ENCODE measurements around the gene ZIM2.

Gene ZIM2

GRCh38 chr19:56821675-56822074, 18.9 kb downstream of the ZIM2 start:
- TF ChIP-seq Cebpa-rat (IDR thresholded peaks at IDR 0.05) = no peak
- H3K9me3 ChIP-seq (replicated peaks in 1 of 11) = peaks cover 0 to 22% (median 0%) of the 10 kb centered on the region in 11 experiments; a peak in 3 of 22 replicates
- H4K20me1 ChIP-seq = no peaks in the 10 kb centered on the region
- H3K4me1 ChIP-seq = no peaks in the 10 kb centered on the region
- H3K27ac ChIP-seq = no peak overlapping the region
- H3K4me2 ChIP-seq = no peak overlapping the region
- H3K36me3 ChIP-seq = no peaks in the 10 kb centered on the region
- H3K9ac ChIP-seq = no peak overlapping the region
- H3K4me3 ChIP-seq = no peak overlapping the region
- H3K27me3 ChIP-seq = no peaks in the 10 kb centered on the region

GRCh38 chr19:56821209-56821608, 19.3 kb downstream of the ZIM2 start:
- TF ChIP-seq Cebpa-rat (IDR thresholded peaks at IDR 0.05) = no peak
- no peaks in the 10 kb centered on the region for H3K36me3 ChIP-seq
- H4K20me1 ChIP-seq = no peaks in the 10 kb centered on the region
- H3K4me1 ChIP-seq = no peaks in the 10 kb centered on the region
- H3K9me3 ChIP-seq (replicated peaks in 1 of 11) = peaks cover 0 to 22% (median 0%) of the 10 kb centered on the region in 11 experiments; a peak in 3 of 22 replicates
- H3K9ac ChIP-seq = no peak overlapping the region
- no peak overlapping the region for H3K4me2 ChIP-seq
- H3K4me3 ChIP-seq = no peak overlapping the region
- no peaks in the 10 kb centered on the region for H3K27me3 ChIP-seq
- no peak overlapping the region for H3K27ac ChIP-seq

- Histone ChIP-seq H3K4me1 (no peaks in the 10 kb centered on the region), H3K4me3 (no peak overlapping the region), H4K20me1 (no peaks in the 10 kb centered on the region), H3K9ac (no peak overlapping the region), H3K4me2 (no peak overlapping the region), H3K27ac (no peak overlapping the region), H3K9me3 (replicated peaks in 1 of 11) (peaks cover 0 to 26% (median 0%) of the 10 kb centered on the region in 11 experiments; a peak in 4 of 22 replicates), H3K27me3 (no peaks in the 10 kb centered on the region), H3K36me3 (no peaks in the 10 kb centered on the region)
- TF ChIP-seq Cebpa-rat (IDR thresholded peaks at IDR 0.05) = no peak
These were observed 21.4 kb downstream of the ZIM2 start for GRCh38 chr19:56819166-56819565.

- Histone ChIP-seq H4K20me1 (no peaks in the 10 kb centered on the region), H3K4me3 (no peak overlapping the region), H3K27ac (no peak overlapping the region), H3K4me1 (no peaks in the 10 kb centered on the region), H3K36me3 (no peaks in the 10 kb centered on the region), H3K27me3 (no peaks in the 10 kb centered on the region), H3K9ac (no peak overlapping the region), H3K4me2 (no peak overlapping the region), H3K9me3 (replicated peaks in 1 of 11) (peaks cover 0 to 21% (median 0%) of the 10 kb centered on the region in 11 experiments; a peak in 2 of 22 replicates)
- no peak for TF ChIP-seq Cebpa-rat (IDR thresholded peaks at IDR 0.05)
These were observed 25.9 kb downstream of the ZIM2 start for GRCh38 chr19:56814656-56815055.

- Histone ChIP-seq H3K9ac (no peak overlapping the region), H3K4me2 (no peak overlapping the region), H3K27ac (no peak overlapping the region), H3K36me3 (no peaks in the 10 kb centered on the region), H3K4me1 (no peaks in the 10 kb centered on the region), H3K27me3 (no peaks in the 10 kb centered on the region), H3K4me3 (no peak overlapping the region), H4K20me1 (no peaks in the 10 kb centered on the region), H3K9me3 (replicated peaks in 1 of 11) (peaks cover 0 to 15% (median 0%) of the 10 kb centered on the region in 11 experiments; a peak in 2 of 22 replicates)
- no peak for TF ChIP-seq Cebpa-rat (IDR thresholded peaks at IDR 0.05)
These were observed 27.0 kb downstream of the ZIM2 start for GRCh38 chr19:56813531-56813930.

- Histone ChIP-seq H3K4me1 (no peaks in the 10 kb centered on the region), H3K4me2 (no peak overlapping the region), H3K9me3 (replicated peaks in 1 of 11) (peaks cover 5 to 26% (median 12%) of the 10 kb centered on the region in 11 experiments), H3K4me3 (no peak overlapping the region), H3K27me3 (no peaks in the 10 kb centered on the region), H3K9ac (no peak overlapping the region), H3K27ac (no peak overlapping the region), H3K36me3 (no peaks in the 10 kb centered on the region), H4K20me1 (no peaks in the 10 kb centered on the region)
- TF ChIP-seq Cebpa-rat (IDR thresholded peaks at IDR 0.05) = no peak
These were observed 29.0 kb downstream of the ZIM2 start for GRCh38 chr19:56811480-56811879.

- TF ChIP-seq Cebpa-rat (IDR thresholded peaks at IDR 0.05) = no peak
- H3K9me3 ChIP-seq (replicated peaks in 1 of 11) = peaks cover 17 to 39% (median 24%) of the 10 kb centered on the region in 11 experiments
These were observed 30.3 kb downstream of the ZIM2 start for GRCh38 chr19:56810260-56810659.

GRCh38 chr19:56808717-56809392, 31.7 kb downstream of the ZIM2 start:
- Histone ChIP-seq H4K20me1 (no peaks in the 10 kb centered on the region), H3K9ac (no peak overlapping the region), H3K36me3 (no peaks in the 10 kb centered on the region), H3K4me2 (no peak overlapping the region), H3K27ac (no peak overlapping the region), H3K27me3 (no peaks in the 10 kb centered on the region), H3K4me3 (no peak overlapping the region), H3K9me3 (replicated peaks in 1 of 11) (peaks cover 31 to 51% (median 38%) of the 10 kb centered on the region in 11 experiments), H3K4me1 (no peaks in the 10 kb centered on the region)
- no peak for TF ChIP-seq Cebpa-rat (IDR thresholded peaks at IDR 0.05)

More at GRCh38 chr19:56810260-56810659, 30.3 kb downstream of the ZIM2 start:
- Histone ChIP-seq H3K4me3 (no peak overlapping the region), H3K4me2 (no peak overlapping the region), H3K27me3 (no peaks in the 10 kb centered on the region), H4K20me1 (no peaks in the 10 kb centered on the region), H3K36me3 (no peaks in the 10 kb centered on the region), H3K9ac (no peak overlapping the region), H3K27ac (no peak overlapping the region), H3K4me1 (no peaks in the 10 kb centered on the region)

GRCh38 chr19:56806639-56807038, 33.9 kb downstream of the ZIM2 start:
- no peaks in the 10 kb centered on the region for H3K27me3 ChIP-seq
- H3K4me1 ChIP-seq = no peaks in the 10 kb centered on the region
- no peaks in the 10 kb centered on the region for H4K20me1 ChIP-seq
- no peaks in the 10 kb centered on the region for H3K36me3 ChIP-seq
- H3K4me3 ChIP-seq = no peak overlapping the region
- no peak overlapping the region for H3K27ac ChIP-seq
- no peak overlapping the region for H3K4me2 ChIP-seq
- H3K9me3 ChIP-seq (replicated peaks in 1 of 11) = peaks cover 52 to 70% (median 60%) of the 10 kb centered on the region in 11 experiments
- TF ChIP-seq Cebpa-rat (IDR thresholded peaks at IDR 0.05) = no peak
- no peak overlapping the region for H3K9ac ChIP-seq

- no peak for TF ChIP-seq Cebpa-rat (IDR thresholded peaks at IDR 0.05)
- H3K27me3 ChIP-seq = no peaks in the 10 kb centered on the region
These were observed 62.2 kb downstream of the ZIM2 start for GRCh38 chr19:56778351-56778750.

More at GRCh38 chr19:56778351-56778750, 62.2 kb downstream of the ZIM2 start:
- Histone ChIP-seq H3K4me2 (no peak overlapping the region), H3K9me3 (replicated peaks in 1 of 11) (no peaks in the 10 kb centered on the region), H3K4me1 (no peaks in the 10 kb centered on the region), H3K4me3 (no peak overlapping the region), H3K36me3 (no peaks in the 10 kb centered on the region), H3K27ac (no peak overlapping the region), H4K20me1 (no peaks in the 10 kb centered on the region), H3K9ac (no peak overlapping the region)

All from BLaER1 treated with 17β-estradiol and CSF1 and Interleukin-3, amounts not matched to agents 10 nM and 100 nM (cell line).